GM23338 (cell line): ENCODE data around the gene HOXA5.

ENCODE experiments used
- EZH2 ChIP-seq: fragments of 200-600 bp; sonication (generic); IDR thresholded peaks from one replicate; pipeline ENCODE4 v1.8.0; 2017; ENCODE audit warnings: antibody characterized with exemption, mild to moderate bottlenecking, low read depth; ENCODE audit not compliant: unreplicated experiment
- EZH2phosphoT487 ChIP-seq: fragments of 200-600 bp; sonication (generic); IDR thresholded peaks from one replicate; pipeline ENCODE4 v1.8.1; 2018; ENCODE audit warnings: antibody characterized with exemption; ENCODE audit not compliant: unreplicated experiment
- NANOG ChIP-seq: IDR thresholded peaks from 2 replicates; pipeline ENCODE4 v1.6.1; 2016; ENCODE audit warnings: antibody characterized with exemption, borderline replicate concordance
- POLR2AphosphoS5 ChIP-seq: IDR thresholded peaks from 2 replicates; pipeline ENCODE4 v1.6.1; 2016; ENCODE audit warnings: antibody characterized with exemption, low read depth
- TF ChIP-seq, protein P1 (sequence below), 2 experiments: fragments of 200-600 bp in 1 of 2; sonication (generic) in 1 of 2; conservative IDR thresholded peaks; 2 replicates each; pipeline versions ENCODE4 v1.5.1 to v1.6.1; 2016 to 2017; ENCODE audit warnings: antibody characterized with exemption in 2 of 2, low read depth in 2 of 2, mild to moderate bottlenecking in 2 of 2, moderate library complexity in 1 of 2
- TF ChIP-seq, protein P2 (sequence below): IDR thresholded peaks from one replicate; pipeline ENCODE4 v1.6.1; 2018; ENCODE audit warnings: antibody characterized with exemption; ENCODE audit not compliant: unreplicated experiment
- TF ChIP-seq, protein P3 (sequence below): fragments of 250-450 bp; sonication (Bioruptor Pico); IDR thresholded peaks from 2 replicates; pipeline ENCODE4 v1.5.0; 2020; ENCODE audit warnings: mild to moderate bottlenecking, moderate library complexity
- TF ChIP-seq, protein P4 (sequence below): IDR thresholded peaks from 2 replicates; pipeline ENCODE4 v1.6.1; 2016; ENCODE audit warnings: antibody characterized with exemption

- TF ChIP-seq, protein P1, sequence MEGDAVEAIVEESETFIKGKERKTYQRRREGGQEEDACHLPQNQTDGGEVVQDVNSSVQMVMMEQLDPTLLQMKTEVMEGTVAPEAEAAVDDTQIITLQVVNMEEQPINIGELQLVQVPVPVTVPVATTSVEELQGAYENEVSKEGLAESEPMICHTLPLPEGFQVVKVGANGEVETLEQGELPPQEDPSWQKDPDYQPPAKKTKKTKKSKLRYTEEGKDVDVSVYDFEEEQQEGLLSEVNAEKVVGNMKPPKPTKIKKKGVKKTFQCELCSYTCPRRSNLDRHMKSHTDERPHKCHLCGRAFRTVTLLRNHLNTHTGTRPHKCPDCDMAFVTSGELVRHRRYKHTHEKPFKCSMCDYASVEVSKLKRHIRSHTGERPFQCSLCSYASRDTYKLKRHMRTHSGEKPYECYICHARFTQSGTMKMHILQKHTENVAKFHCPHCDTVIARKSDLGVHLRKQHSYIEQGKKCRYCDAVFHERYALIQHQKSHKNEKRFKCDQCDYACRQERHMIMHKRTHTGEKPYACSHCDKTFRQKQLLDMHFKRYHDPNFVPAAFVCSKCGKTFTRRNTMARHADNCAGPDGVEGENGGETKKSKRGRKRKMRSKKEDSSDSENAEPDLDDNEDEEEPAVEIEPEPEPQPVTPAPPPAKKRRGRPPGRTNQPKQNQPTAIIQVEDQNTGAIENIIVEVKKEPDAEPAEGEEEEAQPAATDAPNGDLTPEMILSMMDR (conservative IDR thresholded peaks at IDR 0.05; ENCODE audit: low read depth in 2 of 2): no peak
- TF ChIP-seq EZH2phosphoT487 (peak; percentile 81), POLR2AphosphoS5 (no peak), EZH2 (peak; percentile 95), NANOG (no peak)
- TF ChIP-seq, protein P2, sequence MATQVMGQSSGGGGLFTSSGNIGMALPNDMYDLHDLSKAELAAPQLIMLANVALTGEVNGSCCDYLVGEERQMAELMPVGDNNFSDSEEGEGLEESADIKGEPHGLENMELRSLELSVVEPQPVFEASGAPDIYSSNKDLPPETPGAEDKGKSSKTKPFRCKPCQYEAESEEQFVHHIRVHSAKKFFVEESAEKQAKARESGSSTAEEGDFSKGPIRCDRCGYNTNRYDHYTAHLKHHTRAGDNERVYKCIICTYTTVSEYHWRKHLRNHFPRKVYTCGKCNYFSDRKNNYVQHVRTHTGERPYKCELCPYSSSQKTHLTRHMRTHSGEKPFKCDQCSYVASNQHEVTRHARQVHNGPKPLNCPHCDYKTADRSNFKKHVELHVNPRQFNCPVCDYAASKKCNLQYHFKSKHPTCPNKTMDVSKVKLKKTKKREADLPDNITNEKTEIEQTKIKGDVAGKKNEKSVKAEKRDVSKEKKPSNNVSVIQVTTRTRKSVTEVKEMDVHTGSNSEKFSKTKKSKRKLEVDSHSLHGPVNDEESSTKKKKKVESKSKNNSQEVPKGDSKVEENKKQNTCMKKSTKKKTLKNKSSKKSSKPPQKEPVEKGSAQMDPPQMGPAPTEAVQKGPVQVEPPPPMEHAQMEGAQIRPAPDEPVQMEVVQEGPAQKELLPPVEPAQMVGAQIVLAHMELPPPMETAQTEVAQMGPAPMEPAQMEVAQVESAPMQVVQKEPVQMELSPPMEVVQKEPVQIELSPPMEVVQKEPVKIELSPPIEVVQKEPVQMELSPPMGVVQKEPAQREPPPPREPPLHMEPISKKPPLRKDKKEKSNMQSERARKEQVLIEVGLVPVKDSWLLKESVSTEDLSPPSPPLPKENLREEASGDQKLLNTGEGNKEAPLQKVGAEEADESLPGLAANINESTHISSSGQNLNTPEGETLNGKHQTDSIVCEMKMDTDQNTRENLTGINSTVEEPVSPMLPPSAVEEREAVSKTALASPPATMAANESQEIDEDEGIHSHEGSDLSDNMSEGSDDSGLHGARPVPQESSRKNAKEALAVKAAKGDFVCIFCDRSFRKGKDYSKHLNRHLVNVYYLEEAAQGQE: no peak
- TF ChIP-seq, protein P3, sequence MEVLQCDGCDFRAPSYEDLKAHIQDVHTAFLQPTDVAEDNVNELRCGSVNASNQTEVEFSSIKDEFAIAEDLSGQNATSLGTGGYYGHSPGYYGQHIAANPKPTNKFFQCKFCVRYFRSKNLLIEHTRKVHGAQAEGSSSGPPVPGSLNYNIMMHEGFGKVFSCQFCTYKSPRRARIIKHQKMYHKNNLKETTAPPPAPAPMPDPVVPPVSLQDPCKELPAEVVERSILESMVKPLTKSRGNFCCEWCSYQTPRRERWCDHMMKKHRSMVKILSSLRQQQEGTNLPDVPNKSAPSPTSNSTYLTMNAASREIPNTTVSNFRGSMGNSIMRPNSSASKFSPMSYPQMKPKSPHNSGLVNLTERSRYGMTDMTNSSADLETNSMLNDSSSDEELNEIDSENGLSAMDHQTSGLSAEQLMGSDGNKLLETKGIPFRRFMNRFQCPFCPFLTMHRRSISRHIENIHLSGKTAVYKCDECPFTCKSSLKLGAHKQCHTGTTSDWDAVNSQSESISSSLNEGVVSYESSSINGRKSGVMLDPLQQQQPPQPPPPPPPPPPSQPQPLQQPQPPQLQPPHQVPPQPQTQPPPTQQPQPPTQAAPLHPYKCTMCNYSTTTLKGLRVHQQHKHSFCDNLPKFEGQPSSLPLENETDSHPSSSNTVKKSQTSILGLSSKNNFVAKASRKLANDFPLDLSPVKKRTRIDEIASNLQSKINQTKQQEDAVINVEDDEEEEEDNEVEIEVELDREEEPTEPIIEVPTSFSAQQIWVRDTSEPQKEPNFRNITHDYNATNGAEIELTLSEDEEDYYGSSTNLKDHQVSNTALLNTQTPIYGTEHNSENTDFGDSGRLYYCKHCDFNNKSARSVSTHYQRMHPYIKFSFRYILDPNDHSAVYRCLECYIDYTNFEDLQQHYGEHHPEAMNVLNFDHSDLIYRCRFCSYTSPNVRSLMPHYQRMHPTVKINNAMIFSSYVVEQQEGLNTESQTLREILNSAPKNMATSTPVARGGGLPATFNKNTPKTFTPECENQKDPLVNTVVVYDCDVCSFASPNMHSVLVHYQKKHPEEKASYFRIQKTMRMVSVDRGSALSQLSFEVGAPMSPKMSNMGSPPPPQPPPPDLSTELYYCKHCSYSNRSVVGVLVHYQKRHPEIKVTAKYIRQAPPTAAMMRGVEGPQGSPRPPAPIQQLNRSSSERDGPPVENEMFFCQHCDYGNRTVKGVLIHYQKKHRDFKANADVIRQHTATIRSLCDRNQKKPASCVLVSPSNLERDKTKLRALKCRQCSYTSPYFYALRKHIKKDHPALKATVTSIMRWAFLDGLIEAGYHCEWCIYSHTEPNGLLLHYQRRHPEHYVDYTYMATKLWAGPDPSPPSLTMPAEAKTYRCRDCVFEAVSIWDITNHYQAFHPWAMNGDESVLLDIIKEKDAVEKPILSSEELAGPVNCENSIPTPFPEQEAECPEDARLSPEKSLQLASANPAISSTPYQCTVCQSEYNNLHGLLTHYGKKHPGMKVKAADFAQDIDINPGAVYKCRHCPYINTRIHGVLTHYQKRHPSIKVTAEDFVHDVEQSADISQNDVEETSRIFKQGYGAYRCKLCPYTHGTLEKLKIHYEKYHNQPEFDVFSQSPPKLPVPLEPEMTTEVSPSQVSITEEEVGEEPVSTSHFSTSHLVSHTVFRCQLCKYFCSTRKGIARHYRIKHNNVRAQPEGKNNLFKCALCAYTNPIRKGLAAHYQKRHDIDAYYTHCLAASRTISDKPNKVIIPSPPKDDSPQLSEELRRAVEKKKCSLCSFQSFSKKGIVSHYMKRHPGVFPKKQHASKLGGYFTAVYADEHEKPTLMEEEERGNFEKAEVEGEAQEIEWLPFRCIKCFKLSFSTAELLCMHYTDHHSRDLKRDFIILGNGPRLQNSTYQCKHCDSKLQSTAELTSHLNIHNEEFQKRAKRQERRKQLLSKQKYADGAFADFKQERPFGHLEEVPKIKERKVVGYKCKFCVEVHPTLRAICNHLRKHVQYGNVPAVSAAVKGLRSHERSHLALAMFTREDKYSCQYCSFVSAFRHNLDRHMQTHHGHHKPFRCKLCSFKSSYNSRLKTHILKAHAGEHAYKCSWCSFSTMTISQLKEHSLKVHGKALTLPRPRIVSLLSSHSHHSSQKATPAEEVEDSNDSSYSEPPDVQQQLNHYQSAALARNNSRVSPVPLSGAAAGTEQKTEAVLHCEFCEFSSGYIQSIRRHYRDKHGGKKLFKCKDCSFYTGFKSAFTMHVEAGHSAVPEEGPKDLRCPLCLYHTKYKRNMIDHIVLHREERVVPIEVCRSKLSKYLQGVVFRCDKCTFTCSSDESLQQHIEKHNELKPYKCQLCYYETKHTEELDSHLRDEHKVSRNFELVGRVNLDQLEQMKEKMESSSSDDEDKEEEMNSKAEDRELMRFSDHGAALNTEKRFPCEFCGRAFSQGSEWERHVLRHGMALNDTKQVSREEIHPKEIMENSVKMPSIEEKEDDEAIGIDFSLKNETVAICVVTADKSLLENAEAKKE: no peak
- TF ChIP-seq, protein P4, sequence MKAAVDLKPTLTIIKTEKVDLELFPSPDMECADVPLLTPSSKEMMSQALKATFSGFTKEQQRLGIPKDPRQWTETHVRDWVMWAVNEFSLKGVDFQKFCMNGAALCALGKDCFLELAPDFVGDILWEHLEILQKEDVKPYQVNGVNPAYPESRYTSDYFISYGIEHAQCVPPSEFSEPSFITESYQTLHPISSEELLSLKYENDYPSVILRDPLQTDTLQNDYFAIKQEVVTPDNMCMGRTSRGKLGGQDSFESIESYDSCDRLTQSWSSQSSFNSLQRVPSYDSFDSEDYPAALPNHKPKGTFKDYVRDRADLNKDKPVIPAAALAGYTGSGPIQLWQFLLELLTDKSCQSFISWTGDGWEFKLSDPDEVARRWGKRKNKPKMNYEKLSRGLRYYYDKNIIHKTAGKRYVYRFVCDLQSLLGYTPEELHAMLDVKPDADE: no peak
Measured at GRCh38 chr7:27148031-27148755, 4.7 kb upstream of the HOXA5 start.
